Uterus (tissue), 4 donors: ENCODE data around the gene HNRNPAB. TPM values are rescaled to one million over a fixed set of nuclear protein-coding genes. Genes with fewer than 3 reads are reported as not detected.
A peak's percentile ranks its signal among the peaks of the same experiment; 100 is the strongest.
"Not testable (repeated sequence)": the region's sequence is repeated elsewhere in the genome, so short reads cannot be mapped to it uniquely, and the experiment has no call there.

Experiments used
- DNase-seq, 2 donors: peaks; one replicate each; pipeline ENCODE4 v3.0.0-alpha.2; 2019 to 2020
- H3K27ac ChIP-seq, 2 donors: fragments of 200-600 bp; sonication (generic); 1 replicate in 1 of 2; 2 replicates in 1 of 2; pipeline ENCODE4 v1.5.1; 2016 to 2018
- H3K27me3 ChIP-seq, 2 donors: fragments of 200-600 bp; sonication (generic); one replicate each; pipeline ENCODE4 v1.5.1; 2018 to 2019; ENCODE audit warnings: control low read depth in 1 of 2
- H3K36me3 ChIP-seq, 2 donors: fragments of 200-600 bp; sonication (generic); one replicate each; pipeline ENCODE4 v1.5.1; 2019; ENCODE audit warnings: control low read depth in 1 of 2
- H3K4me1 ChIP-seq, 2 donors: fragments of 200-600 bp; sonication (generic); one replicate each; pipeline ENCODE4 v1.5.1; 2018 to 2019; ENCODE audit warnings: control low read depth in 1 of 2
- H3K4me3 ChIP-seq, 2 donors: fragments of 200-600 bp; sonication (generic); 1 replicate in 1 of 2; 2 replicates in 1 of 2; pipeline ENCODE4 v1.5.1; 2018 to 2019; ENCODE audit warnings: mild to moderate bottlenecking in 1 of 2
- H3K9me3 ChIP-seq, 2 donors: fragments of 200-600 bp; sonication (generic); one replicate each; pipeline ENCODE4 v1.5.1; 2019; ENCODE audit warnings: control low read depth in 1 of 2
- CTCF ChIP-seq, 4 experiments: fragments of 200-600 bp in 2 of 4; fragments of 450-650 bp in 2 of 4; sonication (generic) in 2 of 4; IDR thresholded peaks; one replicate each; pipeline ENCODE4 v1.5.1; 2016 to 2019; ENCODE audit warnings: antibody characterized with exemption in 4 of 4, mild to moderate bottlenecking in 2 of 4, moderate library complexity in 1 of 4
- POLR2A ChIP-seq, 2 donors: fragments of 450-650 bp; IDR thresholded peaks; one replicate each; pipeline ENCODE4 v1.6.1; 2016; ENCODE audit warnings: antibody characterized with exemption in 2 of 2, mild to moderate bottlenecking in 1 of 2, moderate library complexity in 1 of 2
- intact Hi-C: fragments of 100-400 bp; cut with DNase I; formaldehyde crosslinking; loops from one replicate; pipeline ENCODE4 v1.15.1; 2023; ENCODE audit warnings: low total_unique reads
- total RNA-seq, 4 donors: library from RNA; depleted of rRNA in 3 of 4; stranded (reverse); fragments of >200 nt in 3 of 4; gene quantifications; one replicate each; pipeline versions ENCODE4 v1.1.0 to v1.2.4, GENCODE V29; 2014 to 2023
- donor health status: DM: yes; HTN: yes; CAD: no.

Gene HNRNPAB
- total RNA-seq, 4 donors from 2014 or later, result 45.1 to 112 (median 73.4) TPM

- Histone ChIP-seq H3K4me3 (no peak overlapping the region), H3K27me3 (no peaks in the 10 kb centered on the region), H3K27ac (peak overlapping the region in 1 of 2 donors; percentile 37), H3K36me3 (no peaks in the 10 kb centered on the region), H3K9me3 (no peaks in the 10 kb centered on the region), H3K4me1 (no peaks in the 10 kb centered on the region)
- intact Hi-C loops, result no loop called here
- no peak for DNase-seq
- TF ChIP-seq POLR2A (IDR thresholded peaks at IDR 0.05), result no peak
- TF ChIP-seq CTCF (IDR thresholded peaks at IDR 0.05), result no peak
Measured at GRCh38 chr5:178238711-178239592, 34.6 kb downstream of the HNRNPAB start.

- intact Hi-C loops, H3K4me1 ChIP-seq, H3K36me3 ChIP-seq, H3K4me3 ChIP-seq, H3K27me3 ChIP-seq, H3K9me3 ChIP-seq, DNase-seq: not testable (repeated sequence)
- H3K27ac ChIP-seq, result peak overlapping the region in 1 of 2 donors; percentile 25
Measured at GRCh38 chr5:178239626-178240301, 35.4 kb downstream of the HNRNPAB start.

GRCh38 chr5:178240341-178240741 is 36.0 kb downstream of the HNRNPAB start:
- peak overlapping the region in 1 of 2 donors; percentile 25 for H3K27ac ChIP-seq
- H3K27me3 ChIP-seq, result no peaks in the 10 kb centered on the region
- H3K36me3 ChIP-seq, result no peaks in the 10 kb centered on the region
- intact Hi-C loops, result no loop called here
- no peak overlapping the region for H3K4me3 ChIP-seq
- DNase-seq, result no peak
- no peaks in the 10 kb centered on the region for H3K9me3 ChIP-seq
- H3K4me1 ChIP-seq, result no peaks in the 10 kb centered on the region
- TF ChIP-seq CTCF (IDR thresholded peaks at IDR 0.05), result no peak
- no peak for TF ChIP-seq POLR2A (IDR thresholded peaks at IDR 0.05)

- no peak overlapping the region for H3K4me3 ChIP-seq
- peak overlapping the region in 1 of 2 donors; percentile 33 for H3K27ac ChIP-seq
- DNase-seq, result no peak
- intact Hi-C loops, result no loop called here
- H3K27me3 ChIP-seq, result no peaks in the 10 kb centered on the region
- TF ChIP-seq POLR2A (IDR thresholded peaks at IDR 0.05) (no peak), CTCF (IDR thresholded peaks at IDR 0.05) (no peak)
- no peaks in the 10 kb centered on the region for H3K9me3 ChIP-seq
- no peaks in the 10 kb centered on the region for H3K36me3 ChIP-seq
- no peaks in the 10 kb centered on the region for H3K4me1 ChIP-seq
Measured at GRCh38 chr5:178240766-178241165, 36.4 kb downstream of the HNRNPAB start.

GRCh38 chr5:178241231-178241663 is 36.9 kb downstream of the HNRNPAB start:
- intact Hi-C loops, result no loop called here
- Histone ChIP-seq H3K27ac (peak overlapping the region in 1 of 2 donors; percentile 33), H3K27me3 (no peaks in the 10 kb centered on the region)

More at GRCh38 chr5:178241231-178241663, 36.9 kb downstream of the HNRNPAB start:
- TF ChIP-seq POLR2A (IDR thresholded peaks at IDR 0.05), result no peak
- TF ChIP-seq CTCF (IDR thresholded peaks at IDR 0.05), result no peak
- H3K36me3 ChIP-seq, result no peaks in the 10 kb centered on the region
- H3K9me3 ChIP-seq, result no peaks in the 10 kb centered on the region
- no peak for DNase-seq
- no peak overlapping the region for H3K4me3 ChIP-seq
- no peaks in the 10 kb centered on the region for H3K4me1 ChIP-seq
